NCI-H748 treated with DMSO at 0.1 percent for 48 hours (cell line): ENCODE measurements around the gene IL36RN.

ENCODE experiments used
- DNase-seq: peaks from one replicate; lab custom pipeline; 2025; lab: John Stamatoyannopoulos, UW

Gene IL36RN

DNA sequence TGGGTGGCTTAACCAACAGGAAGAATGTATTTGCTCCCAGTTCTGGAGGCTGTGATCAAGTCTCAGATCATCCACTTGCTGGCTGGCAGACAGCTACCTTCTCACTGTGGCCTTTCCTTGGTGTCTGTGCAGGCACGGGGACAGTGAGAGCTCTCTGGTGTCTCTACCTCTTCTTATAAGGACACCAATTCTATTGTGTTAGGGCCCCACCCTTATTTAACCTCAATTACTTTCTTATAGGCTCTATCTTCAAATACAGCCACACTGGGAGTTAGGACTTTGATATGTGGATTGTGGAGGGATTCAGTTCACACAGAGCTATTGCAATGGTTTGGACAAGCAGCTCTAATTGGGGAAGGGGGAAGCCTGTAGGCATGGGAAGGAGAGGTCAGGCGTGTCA, 43.1 kb downstream of the IL36RN start:
- DNase-seq: no peak

DNA sequence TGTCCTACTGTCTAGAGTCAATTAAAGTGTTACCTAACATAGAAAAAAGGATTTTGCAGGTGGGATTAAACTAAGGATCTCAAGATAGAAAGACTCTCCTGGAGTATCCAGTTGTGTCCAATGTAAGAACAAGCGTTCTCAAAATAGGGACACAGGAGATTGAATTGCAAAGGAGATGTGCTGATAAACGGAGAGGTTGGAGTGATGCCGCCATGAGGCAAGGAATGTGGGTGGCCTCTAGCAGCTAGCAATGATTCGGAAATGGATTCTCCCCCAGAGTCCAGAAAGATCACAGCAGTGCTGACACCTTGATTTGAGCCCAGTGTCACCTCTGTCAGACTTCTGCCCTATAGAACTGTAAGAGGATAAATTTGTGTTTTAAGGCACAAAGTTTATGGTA, 44.3 kb downstream of the IL36RN start:
- no peak for DNase-seq

DNA sequence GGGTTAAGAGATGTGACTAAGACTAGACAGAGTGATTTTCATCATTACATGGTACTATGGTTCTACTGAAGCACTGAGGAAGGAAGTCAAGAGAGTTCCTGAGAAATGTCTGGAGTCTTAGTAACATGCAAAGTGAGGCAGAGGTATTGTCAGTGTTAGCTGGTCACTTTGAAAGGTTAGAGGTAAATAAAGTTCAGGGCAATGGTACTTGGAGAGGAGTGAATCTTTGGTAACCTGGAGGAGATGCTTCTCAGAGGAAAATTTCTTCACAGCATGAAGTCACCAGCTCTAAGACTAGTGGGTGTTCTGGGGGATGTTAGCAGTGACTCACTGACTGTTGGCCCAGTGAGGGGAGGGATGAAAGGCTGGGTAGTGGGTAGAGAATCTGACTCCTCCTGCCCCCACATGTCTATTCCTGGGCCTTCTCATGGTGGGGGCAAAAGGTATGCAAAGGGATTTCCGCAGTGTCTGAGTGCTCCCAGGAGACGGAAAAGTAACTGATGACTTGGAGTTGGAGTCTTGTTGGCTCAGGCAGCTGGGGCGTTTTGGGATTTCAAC, 45.1 kb downstream of the IL36RN start:
- no peak for DNase-seq

DNA sequence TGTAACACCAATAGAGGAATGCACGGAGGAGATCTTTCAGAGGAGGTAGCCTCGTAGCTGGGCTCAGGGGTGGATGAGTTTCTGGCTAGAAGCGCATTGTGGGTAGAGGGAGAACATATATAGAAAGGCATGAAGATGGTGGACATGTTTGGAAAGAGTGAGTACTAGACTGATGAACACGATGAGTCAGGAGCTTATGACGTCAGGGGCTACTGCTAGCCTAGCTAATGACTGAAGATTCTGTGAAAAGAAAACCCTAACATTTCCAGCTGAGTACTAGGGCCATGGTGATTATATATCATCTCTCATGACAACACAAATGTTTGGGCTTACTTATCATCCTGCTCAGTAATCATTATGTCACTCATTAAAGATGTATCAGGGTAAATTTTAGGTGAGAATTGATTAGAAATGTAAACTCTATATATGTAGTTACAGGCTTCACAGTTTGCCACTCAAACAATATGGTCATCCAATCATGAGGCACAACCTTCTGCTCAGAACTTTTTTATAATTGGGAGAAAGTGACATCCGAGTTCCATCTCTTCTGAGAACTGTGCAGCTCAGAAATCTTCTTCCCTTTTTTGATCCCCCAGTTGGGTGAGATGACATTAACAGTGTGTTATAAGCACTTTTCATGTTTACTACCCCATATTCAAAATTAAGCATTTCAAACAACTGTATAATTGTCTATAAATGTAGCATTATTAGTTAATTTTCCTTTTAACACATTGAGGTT, 46.2 kb downstream of the IL36RN start:
- DNase-seq: no peak

DNA sequence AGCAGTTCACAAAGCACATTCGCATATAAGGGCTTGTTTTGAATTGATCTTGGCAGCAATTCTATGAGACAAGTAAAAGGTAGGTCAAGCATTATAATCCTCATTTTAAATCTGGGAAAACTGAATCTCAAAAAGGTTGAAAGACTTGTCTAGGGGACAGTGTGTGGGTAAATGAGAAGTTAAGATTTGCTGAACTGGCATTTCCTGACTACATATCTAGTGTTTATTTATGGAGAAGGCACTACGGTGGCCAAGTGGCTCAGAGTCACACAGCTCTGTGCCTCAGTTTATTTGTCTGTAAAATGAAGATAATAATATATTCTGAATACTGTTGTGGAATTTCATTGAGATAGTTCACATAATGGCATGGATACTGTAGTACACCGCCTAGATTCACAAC, 52.1 kb downstream of the IL36RN start:
- DNase-seq: no peak

DNA sequence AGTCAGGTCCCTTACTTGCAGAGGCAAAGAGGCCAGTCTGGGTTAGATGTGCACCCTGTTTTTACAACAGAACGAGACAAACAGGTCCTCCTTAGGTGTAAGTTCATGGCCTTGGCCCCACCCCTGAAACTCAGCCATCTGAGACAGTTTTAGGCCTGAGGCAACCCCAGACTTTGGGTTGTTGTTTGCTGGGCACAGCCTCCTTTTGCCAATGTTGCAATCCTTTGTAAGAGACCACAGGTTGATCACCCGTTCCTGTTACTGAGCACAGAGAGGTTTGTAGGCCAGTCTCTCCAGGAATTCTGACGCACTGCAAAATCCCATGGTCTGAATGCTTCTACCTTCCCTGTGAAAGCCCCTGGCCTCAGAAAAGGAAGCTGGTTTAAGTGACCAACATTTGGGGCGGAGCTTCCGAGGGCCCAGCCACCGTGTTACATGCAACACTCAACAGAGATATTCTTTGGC, 52.9 kb downstream of the IL36RN start:
- DNase-seq: no peak

DNA sequence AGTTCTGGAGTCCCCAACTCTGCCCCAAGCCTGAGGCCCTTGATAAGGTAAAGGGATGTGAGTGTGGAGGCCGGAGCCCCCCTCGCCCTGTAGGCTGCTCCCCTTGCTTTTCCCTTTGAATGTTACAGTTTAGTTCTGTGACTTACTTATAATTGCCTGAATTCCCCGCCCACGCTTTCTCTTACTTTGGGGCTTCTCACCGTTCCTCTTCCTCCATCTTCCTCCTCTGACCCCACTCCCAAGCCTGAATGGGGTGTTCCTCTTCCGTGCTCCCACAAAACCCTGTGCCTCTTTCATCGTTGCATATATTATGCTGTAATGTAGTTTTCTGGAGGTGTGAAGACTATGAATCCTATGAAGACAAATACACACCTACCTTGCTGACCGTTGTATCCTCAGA, 53.4 kb downstream of the IL36RN start:
- DNase-seq: no peak

DNA sequence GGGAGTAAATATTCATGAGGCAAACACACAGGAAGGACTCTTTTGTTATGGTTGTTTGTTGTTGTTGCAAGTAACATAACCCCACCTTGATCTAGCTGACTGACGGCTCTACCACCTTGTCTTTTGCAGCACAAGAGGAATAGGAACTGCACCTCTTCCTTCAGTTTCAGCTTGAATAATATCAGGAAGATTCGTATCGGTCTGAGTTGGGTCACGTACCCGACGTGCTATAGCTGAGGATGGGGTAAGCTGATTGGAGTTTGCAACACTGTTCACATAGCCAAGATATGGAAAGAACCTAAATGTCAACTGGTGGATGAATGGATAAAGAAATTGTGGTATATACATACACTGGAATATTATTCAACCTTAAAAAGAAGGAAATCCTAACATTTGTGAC, 53.9 kb downstream of the IL36RN start:
- DNase-seq: no peak

DNA sequence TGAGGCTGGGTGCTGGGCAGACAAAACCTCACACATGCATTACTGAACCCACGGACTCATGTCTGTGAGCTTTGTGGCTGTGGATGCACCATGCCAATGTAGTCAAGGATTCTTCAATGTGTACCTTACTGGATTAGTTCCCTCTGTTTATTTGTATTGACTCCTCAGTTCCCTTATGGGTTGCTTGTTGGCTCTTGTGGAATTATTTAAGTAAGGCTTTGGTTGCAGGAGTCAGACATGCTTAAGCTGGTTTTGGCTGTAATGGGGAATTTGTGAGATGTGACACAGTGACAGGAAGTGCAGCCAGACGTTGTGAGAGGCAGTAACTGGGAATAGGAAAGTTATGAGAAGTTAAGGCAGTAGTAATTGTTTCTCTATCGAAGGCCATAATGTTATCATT, 54.8 kb downstream of the IL36RN start:
- no peak for DNase-seq
